Esophagus muscularis mucosa (tissue), 4 donors: ENCODE measurements around the gene RNF20.

Experiments
- EP300 ChIP-seq: sonication (generic); formaldehyde crosslinking; IDR thresholded peaks from one replicate; pipeline ENCODE4 v1.6.1; 2017; ENCODE audit warnings: antibody characterized with exemption
- POLR2A ChIP-seq: fragments of 450-650 bp; IDR thresholded peaks from one replicate; pipeline ENCODE4 v1.6.1; 2017; ENCODE audit warnings: antibody characterized with exemption, moderate library complexity, mild to moderate bottlenecking, low read depth
- POLR2AphosphoS5 ChIP-seq, 2 donors: sonication (generic); formaldehyde crosslinking; IDR thresholded peaks; one replicate each; pipeline ENCODE4 v1.6.1; 2017; ENCODE audit warnings: antibody characterized with exemption in 2 of 2
- TF ChIP-seq, protein P1 (sequence below), 3 experiments: fragments of 200-600 bp in 2 of 3; fragments of 450-650 bp in 1 of 3; sonication (generic) in 2 of 3; IDR thresholded peaks; one replicate each; pipeline ENCODE4 v1.5.1; 2017 to 2019; ENCODE audit warnings: antibody characterized with exemption in 3 of 3, mild to moderate bottlenecking in 2 of 3, moderate library complexity in 1 of 3

DNA sequence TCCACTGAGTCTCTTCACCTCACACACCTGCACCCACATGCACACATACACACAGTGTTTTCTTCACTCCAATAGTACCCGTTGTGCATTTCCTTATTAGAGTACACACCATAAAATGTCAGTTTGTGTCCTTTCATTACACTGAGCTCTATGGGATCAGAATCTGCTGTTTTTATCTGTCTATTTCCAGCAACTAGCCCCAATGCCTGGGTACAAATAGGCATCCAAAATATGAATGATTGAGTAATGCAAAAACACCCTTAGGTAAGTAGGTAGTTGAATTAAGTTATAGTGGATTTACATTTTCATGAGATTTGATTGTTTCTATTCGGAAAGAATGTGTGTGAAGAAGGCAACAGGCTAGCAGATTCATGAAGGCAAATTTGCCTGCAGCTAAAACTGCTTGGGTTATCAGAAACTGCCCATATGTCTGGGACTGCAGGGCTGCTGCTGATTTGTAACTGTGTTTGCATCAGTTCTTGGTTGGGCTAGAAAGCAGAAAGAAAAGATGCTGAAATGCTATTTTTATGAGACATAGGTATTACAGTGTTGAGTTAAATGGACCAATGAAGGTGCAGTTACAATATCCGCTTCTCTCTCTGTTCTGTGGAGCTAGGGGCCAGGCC, 34.2 kb downstream of the RNF20 start:
- no peak for TF ChIP-seq POLR2A
- TF ChIP-seq, protein P1, sequence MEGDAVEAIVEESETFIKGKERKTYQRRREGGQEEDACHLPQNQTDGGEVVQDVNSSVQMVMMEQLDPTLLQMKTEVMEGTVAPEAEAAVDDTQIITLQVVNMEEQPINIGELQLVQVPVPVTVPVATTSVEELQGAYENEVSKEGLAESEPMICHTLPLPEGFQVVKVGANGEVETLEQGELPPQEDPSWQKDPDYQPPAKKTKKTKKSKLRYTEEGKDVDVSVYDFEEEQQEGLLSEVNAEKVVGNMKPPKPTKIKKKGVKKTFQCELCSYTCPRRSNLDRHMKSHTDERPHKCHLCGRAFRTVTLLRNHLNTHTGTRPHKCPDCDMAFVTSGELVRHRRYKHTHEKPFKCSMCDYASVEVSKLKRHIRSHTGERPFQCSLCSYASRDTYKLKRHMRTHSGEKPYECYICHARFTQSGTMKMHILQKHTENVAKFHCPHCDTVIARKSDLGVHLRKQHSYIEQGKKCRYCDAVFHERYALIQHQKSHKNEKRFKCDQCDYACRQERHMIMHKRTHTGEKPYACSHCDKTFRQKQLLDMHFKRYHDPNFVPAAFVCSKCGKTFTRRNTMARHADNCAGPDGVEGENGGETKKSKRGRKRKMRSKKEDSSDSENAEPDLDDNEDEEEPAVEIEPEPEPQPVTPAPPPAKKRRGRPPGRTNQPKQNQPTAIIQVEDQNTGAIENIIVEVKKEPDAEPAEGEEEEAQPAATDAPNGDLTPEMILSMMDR (IDR thresholded peaks at IDR 0.05) = no peak
- TF ChIP-seq POLR2AphosphoS5 (IDR thresholded peaks at IDR 0.05) = no peak
- TF ChIP-seq EP300 = no peak
